Liver (tissue), 9 donors: Measurements from ENCODE around the gene AGBL4. TPM values are rescaled to one million over a fixed set of nuclear protein-coding genes. Genes with fewer than 3 reads are reported as not detected.

Experiments used
- DNase-seq: peaks from one replicate; pipeline ENCODE4 v3.0.0-alpha.2; 2017; ENCODE audit warnings: low spot score
- H3K27ac ChIP-seq, 2 donors: one replicate each; pipeline ENCODE4 v1.7.0; 2013; ENCODE audit warnings: inconsistent platforms in 2 of 2, low read length in 2 of 2, control low read depth in 1 of 2, low read depth in 1 of 2, mild to moderate bottlenecking in 1 of 2
- H3K27me3 ChIP-seq, 4 donors: one replicate each; pipeline versions ENCODE4 v1.6.1 to v1.7.0; 2013; ENCODE audit warnings: low read length in 3 of 4, inconsistent platforms in 1 of 4, mild to moderate bottlenecking in 1 of 4, moderate library complexity in 1 of 4; ENCODE audit not compliant: control insufficient read depth in 4 of 4, insufficient read depth in 4 of 4
- H3K36me3 ChIP-seq, 4 donors: one replicate each; pipeline versions ENCODE4 v1.6.1 to v1.7.0; 2013; ENCODE audit warnings: low read length in 3 of 4, mild to moderate bottlenecking in 3 of 4, low read depth in 1 of 4, moderate library complexity in 1 of 4; ENCODE audit not compliant: control insufficient read depth in 4 of 4, insufficient read depth in 3 of 4
- H3K4me1 ChIP-seq, 4 donors: one replicate each; pipeline versions ENCODE4 v1.6.1 to v1.7.0; 2013; ENCODE audit warnings: low read length in 3 of 4, mild to moderate bottlenecking in 3 of 4, moderate library complexity in 1 of 4; ENCODE audit not compliant: control insufficient read depth in 4 of 4, insufficient read depth in 4 of 4
- H3K4me3 ChIP-seq, 3 donors: one replicate each; pipeline versions ENCODE4 v1.6.1 to v1.7.0; 2013; ENCODE audit warnings: low read length in 3 of 3, control low read depth in 1 of 3, low read depth in 1 of 3, mild to moderate bottlenecking in 1 of 3
- H3K9ac ChIP-seq, 2 donors: one replicate each; pipeline ENCODE4 v1.7.0; 2013; ENCODE audit warnings: low read length in 2 of 2, mild to moderate bottlenecking in 2 of 2, moderate library complexity in 2 of 2, control low read depth in 1 of 2, low read depth in 1 of 2
- H3K9me3 ChIP-seq, 4 donors: one replicate each; pipeline versions ENCODE4 v1.6.1 to v1.7.0; 2013; ENCODE audit warnings: low read length in 3 of 4; ENCODE audit not compliant: control insufficient read depth in 4 of 4
- EGR1 ChIP-seq, 2 donors: IDR thresholded peaks; 2 replicates each; pipeline ENCODE4 v1.6.1; 2016 to 2018; ENCODE audit warnings: antibody characterized with exemption in 2 of 2, low read depth in 2 of 2
- FOXA1 ChIP-seq: IDR thresholded peaks from 2 replicates; pipeline ENCODE4 v1.6.1; 2016; ENCODE audit warnings: antibody characterized with exemption
- FOXA2 ChIP-seq: IDR thresholded peaks from 2 replicates; pipeline ENCODE4 v1.6.1; 2016; ENCODE audit warnings: antibody characterized with exemption
- GABPA ChIP-seq, 2 donors: IDR thresholded peaks in 1 of 2; conservative IDR thresholded peaks in 1 of 2; 2 replicates each; pipeline ENCODE4 v1.6.1; 2016; ENCODE audit warnings: antibody characterized with exemption in 2 of 2, mild to moderate bottlenecking in 1 of 2, moderate library complexity in 1 of 2
- HNF4A ChIP-seq, 2 donors: conservative IDR thresholded peaks; 2 replicates each; pipeline ENCODE4 v1.6.1; 2016; ENCODE audit warnings: antibody characterized with exemption in 2 of 2, mild to moderate bottlenecking in 2 of 2
- HNF4G ChIP-seq: IDR thresholded peaks from 2 replicates; pipeline ENCODE4 v1.6.1; 2016; ENCODE audit warnings: antibody characterized with exemption
- JUND ChIP-seq, 2 donors: IDR thresholded peaks; 2 replicates each; pipeline ENCODE4 v1.6.1; 2016; ENCODE audit warnings: antibody characterized with exemption in 2 of 2
- NR2F2 ChIP-seq: IDR thresholded peaks from 2 replicates; pipeline ENCODE4 v1.6.1; 2016; ENCODE audit warnings: antibody characterized with exemption
- RAD21 ChIP-seq, 2 donors: IDR thresholded peaks; 2 replicates each; pipeline ENCODE4 v1.6.1; 2016; ENCODE audit warnings: antibody characterized with exemption in 2 of 2, mild to moderate bottlenecking in 2 of 2
- RXRA ChIP-seq, 2 donors: IDR thresholded peaks; 2 replicates each; pipeline ENCODE4 v1.6.1; 2017 to 2018; ENCODE audit warnings: antibody characterized with exemption in 2 of 2, mild to moderate bottlenecking in 1 of 2
- SP1 ChIP-seq: IDR thresholded peaks from 2 replicates; pipeline ENCODE4 v1.6.1; 2018; ENCODE audit warnings: antibody characterized with exemption, mild to moderate bottlenecking
- TAF1 ChIP-seq: conservative IDR thresholded peaks from 2 replicates; pipeline ENCODE4 v1.6.1; 2016; ENCODE audit warnings: antibody characterized with exemption, mild to moderate bottlenecking
- YY1 ChIP-seq: IDR thresholded peaks from 2 replicates; pipeline ENCODE4 v1.6.1; 2016; ENCODE audit warnings: antibody characterized with exemption, mild to moderate bottlenecking
- WGBS: extraction: QIAGEN DNeasy Blood & Tissue Kit; methylation state at CpG from one replicate; pipeline ENCODE4 v1.1.7; 2013; 5-methylcytosine and 5-hydroxymethylcytosine counted together
- polyA plus RNA-seq, 2 donors: library from polyadenylated mRNA; stranded (reverse) in 1 of 2; unstranded in 1 of 2; fragments of 200-250 nt in 1 of 2; fragments of >200 nt in 1 of 2; fragmentation: Nextera tagmentation in 1 of 2; extraction: Ambion mirVana in 1 of 2; gene quantifications; one replicate each; pipeline versions ENCODE4 v1.2.1 to v1.2.3, GENCODE V29; 2013 to 2015
- total RNA-seq, 2 donors: library from RNA; depleted of rRNA; stranded (reverse); fragments of >200 nt; gene quantifications; one replicate each; pipeline ENCODE4 v1.2.3, GENCODE V29; 2014
- TF ChIP-seq, protein P1 (sequence below): fragments of 150-350 bp; IDR thresholded peaks from 2 replicates; pipeline ENCODE4 v1.5.1; 2017; ENCODE audit warnings: improper control_type of control experiment, low read depth, low read length; ENCODE audit not compliant: missing input control
- TF ChIP-seq, protein P2 (sequence below): IDR thresholded peaks from 2 replicates; pipeline ENCODE4 v1.6.1; 2016; ENCODE audit warnings: antibody characterized with exemption
- TF ChIP-seq, protein P3 (sequence below): IDR thresholded peaks from 2 replicates; pipeline ENCODE4 v1.6.1; 2016; ENCODE audit warnings: antibody characterized with exemption
- TF ChIP-seq, protein P4 (sequence below): IDR thresholded peaks from 2 replicates; pipeline ENCODE4 v1.6.1; 2016; ENCODE audit warnings: antibody characterized with exemption, mild to moderate bottlenecking
- TF ChIP-seq, protein P5 (sequence below): IDR thresholded peaks from 2 replicates; pipeline ENCODE4 v1.6.1; 2016; ENCODE audit warnings: antibody characterized with exemption
- donor health status: healthy.
- donor health status: healthy.
- donor health status: healthy.
- donor health status: healthy.
- donor health status: healthy.

Gene AGBL4
- total and polyA plus RNA-seq, 4 donors, result 0.75 to 0.76 TPM; not detected in 2

DNA sequence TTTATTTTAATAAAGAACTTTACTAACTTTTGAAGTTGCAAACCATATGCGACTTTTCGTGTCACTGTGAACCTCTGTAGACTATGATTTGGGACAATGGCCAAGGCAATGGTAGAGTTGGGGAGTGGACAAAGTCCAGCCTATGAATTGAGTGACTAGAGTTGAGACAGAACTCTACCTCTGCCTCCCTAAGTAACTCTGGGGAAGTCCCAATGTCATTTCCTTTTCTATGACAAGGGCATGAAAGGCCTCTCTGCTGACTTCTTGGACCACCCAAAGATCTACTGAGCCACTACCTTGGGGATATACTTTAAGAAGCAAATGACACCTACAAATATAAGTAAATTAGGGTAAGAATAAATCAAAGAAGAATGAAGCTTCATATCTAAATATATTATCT is 1266.4 kb downstream of the AGBL4 start:
- TF ChIP-seq RXRA (IDR thresholded peaks at IDR 0.05) (no peak), SP1 (no peak), HNF4A (conservative IDR thresholded peaks at IDR 0.05) (no peak), NR2F2 (no peak), YY1 (no peak), HNF4G (no peak), RAD21 (IDR thresholded peaks at IDR 0.05) (no peak), GABPA (IDR thresholded peaks at IDR 0.05 in 1 of 2, conservative IDR thresholded peaks at IDR 0.05 in 1 of 2) (no peak), FOXA2 (no peak)
- TF ChIP-seq, protein P1, sequence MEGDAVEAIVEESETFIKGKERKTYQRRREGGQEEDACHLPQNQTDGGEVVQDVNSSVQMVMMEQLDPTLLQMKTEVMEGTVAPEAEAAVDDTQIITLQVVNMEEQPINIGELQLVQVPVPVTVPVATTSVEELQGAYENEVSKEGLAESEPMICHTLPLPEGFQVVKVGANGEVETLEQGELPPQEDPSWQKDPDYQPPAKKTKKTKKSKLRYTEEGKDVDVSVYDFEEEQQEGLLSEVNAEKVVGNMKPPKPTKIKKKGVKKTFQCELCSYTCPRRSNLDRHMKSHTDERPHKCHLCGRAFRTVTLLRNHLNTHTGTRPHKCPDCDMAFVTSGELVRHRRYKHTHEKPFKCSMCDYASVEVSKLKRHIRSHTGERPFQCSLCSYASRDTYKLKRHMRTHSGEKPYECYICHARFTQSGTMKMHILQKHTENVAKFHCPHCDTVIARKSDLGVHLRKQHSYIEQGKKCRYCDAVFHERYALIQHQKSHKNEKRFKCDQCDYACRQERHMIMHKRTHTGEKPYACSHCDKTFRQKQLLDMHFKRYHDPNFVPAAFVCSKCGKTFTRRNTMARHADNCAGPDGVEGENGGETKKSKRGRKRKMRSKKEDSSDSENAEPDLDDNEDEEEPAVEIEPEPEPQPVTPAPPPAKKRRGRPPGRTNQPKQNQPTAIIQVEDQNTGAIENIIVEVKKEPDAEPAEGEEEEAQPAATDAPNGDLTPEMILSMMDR, result no peak
- TF ChIP-seq, protein P2, sequence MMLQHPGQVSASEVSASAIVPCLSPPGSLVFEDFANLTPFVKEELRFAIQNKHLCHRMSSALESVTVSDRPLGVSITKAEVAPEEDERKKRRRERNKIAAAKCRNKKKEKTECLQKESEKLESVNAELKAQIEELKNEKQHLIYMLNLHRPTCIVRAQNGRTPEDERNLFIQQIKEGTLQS, result no peak
- TF ChIP-seq, protein P3, sequence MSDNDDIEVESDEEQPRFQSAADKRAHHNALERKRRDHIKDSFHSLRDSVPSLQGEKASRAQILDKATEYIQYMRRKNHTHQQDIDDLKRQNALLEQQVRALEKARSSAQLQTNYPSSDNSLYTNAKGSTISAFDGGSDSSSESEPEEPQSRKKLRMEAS, result no peak
- DNase-seq, result no peak
- Histone ChIP-seq H3K27me3 (peaks cover 0 to 6% (median 0%) of the 10 kb centered on the region in 4 donors), H3K27ac (no peak overlapping the region), H3K9me3 (no peaks in the 10 kb centered on the region), H3K36me3 (no peaks in the 10 kb centered on the region), H3K4me3 (no peak overlapping the region), H3K9ac (no peak overlapping the region), H3K4me1 (no peaks in the 10 kb centered on the region)
- WGBS, result 94% methylated on average over 2 of the region's 2 CpGs

DNA sequence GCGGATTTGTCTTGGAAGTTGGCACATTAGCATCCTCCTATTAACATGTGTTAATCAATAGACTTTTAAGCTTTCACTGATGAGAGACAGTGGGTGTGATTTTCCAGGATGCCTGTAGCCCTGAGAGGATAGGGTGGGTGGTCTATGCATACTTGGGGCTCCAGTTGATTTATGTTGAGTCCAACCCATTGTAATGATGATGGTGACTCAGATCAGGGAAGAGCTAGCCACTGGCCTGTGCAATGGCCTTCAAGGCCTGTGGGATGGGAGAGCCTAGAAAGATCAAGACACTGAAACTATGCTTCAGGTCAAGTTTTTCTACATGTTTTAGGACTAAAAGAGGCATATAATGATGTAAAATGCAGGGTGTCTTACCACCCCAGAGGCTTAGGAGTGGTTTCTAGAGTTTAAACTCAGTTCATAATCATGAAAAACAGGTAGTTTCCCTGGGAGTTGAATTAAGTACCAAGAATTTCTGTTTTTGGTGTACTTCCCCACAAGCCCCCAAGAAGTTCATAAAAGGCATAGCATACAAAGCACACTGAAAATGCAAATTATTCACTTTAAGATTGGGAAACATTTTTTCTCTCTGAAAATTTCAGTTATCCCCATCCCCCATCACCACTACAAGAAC is 1267.0 kb downstream of the AGBL4 start:
- no peaks in the 10 kb centered on the region for H3K9me3 ChIP-seq
- 95% methylated on average over 1 of the region's 1 CpG for WGBS
- TF ChIP-seq HNF4G, result no peak
- TF ChIP-seq SP1, result no peak
- TF ChIP-seq FOXA1, result no peak
- no peak for TF ChIP-seq RAD21 (IDR thresholded peaks at IDR 0.05)
- no peak for TF ChIP-seq RXRA (IDR thresholded peaks at IDR 0.05)
- TF ChIP-seq, protein P4, sequence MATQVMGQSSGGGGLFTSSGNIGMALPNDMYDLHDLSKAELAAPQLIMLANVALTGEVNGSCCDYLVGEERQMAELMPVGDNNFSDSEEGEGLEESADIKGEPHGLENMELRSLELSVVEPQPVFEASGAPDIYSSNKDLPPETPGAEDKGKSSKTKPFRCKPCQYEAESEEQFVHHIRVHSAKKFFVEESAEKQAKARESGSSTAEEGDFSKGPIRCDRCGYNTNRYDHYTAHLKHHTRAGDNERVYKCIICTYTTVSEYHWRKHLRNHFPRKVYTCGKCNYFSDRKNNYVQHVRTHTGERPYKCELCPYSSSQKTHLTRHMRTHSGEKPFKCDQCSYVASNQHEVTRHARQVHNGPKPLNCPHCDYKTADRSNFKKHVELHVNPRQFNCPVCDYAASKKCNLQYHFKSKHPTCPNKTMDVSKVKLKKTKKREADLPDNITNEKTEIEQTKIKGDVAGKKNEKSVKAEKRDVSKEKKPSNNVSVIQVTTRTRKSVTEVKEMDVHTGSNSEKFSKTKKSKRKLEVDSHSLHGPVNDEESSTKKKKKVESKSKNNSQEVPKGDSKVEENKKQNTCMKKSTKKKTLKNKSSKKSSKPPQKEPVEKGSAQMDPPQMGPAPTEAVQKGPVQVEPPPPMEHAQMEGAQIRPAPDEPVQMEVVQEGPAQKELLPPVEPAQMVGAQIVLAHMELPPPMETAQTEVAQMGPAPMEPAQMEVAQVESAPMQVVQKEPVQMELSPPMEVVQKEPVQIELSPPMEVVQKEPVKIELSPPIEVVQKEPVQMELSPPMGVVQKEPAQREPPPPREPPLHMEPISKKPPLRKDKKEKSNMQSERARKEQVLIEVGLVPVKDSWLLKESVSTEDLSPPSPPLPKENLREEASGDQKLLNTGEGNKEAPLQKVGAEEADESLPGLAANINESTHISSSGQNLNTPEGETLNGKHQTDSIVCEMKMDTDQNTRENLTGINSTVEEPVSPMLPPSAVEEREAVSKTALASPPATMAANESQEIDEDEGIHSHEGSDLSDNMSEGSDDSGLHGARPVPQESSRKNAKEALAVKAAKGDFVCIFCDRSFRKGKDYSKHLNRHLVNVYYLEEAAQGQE, result no peak
- TF ChIP-seq JUND (IDR thresholded peaks at IDR 0.05), result no peak
- no peak for TF ChIP-seq NR2F2
- TF ChIP-seq YY1, result no peak
- TF ChIP-seq TAF1, result no peak
- no peak for TF ChIP-seq EGR1 (IDR thresholded peaks at IDR 0.05; ENCODE audit: low read depth in 2 of 2)
- TF ChIP-seq, protein P5, sequence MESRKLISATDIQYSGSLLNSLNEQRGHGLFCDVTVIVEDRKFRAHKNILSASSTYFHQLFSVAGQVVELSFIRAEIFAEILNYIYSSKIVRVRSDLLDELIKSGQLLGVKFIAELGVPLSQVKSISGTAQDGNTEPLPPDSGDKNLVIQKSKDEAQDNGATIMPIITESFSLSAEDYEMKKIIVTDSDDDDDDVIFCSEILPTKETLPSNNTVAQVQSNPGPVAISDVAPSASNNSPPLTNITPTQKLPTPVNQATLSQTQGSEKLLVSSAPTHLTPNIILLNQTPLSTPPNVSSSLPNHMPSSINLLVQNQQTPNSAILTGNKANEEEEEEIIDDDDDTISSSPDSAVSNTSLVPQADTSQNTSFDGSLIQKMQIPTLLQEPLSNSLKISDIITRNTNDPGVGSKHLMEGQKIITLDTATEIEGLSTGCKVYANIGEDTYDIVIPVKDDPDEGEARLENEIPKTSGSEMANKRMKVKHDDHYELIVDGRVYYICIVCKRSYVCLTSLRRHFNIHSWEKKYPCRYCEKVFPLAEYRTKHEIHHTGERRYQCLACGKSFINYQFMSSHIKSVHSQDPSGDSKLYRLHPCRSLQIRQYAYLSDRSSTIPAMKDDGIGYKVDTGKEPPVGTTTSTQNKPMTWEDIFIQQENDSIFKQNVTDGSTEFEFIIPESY, result no peak
- H3K27ac ChIP-seq, result no peak overlapping the region
- no peak overlapping the region for H3K4me3 ChIP-seq
- H3K36me3 ChIP-seq, result no peaks in the 10 kb centered on the region
- no peak overlapping the region for H3K9ac ChIP-seq
- H3K27me3 ChIP-seq, result peaks cover 0 to 6% (median 0%) of the 10 kb centered on the region in 4 donors
- no peaks in the 10 kb centered on the region for H3K4me1 ChIP-seq
- no peak for DNase-seq
